HUDEP-2 (cell line): Measurements from ENCODE around the gene FCHSD1.
"Not testable (repeated sequence)": the region's sequence is repeated elsewhere in the genome, so short reads cannot be mapped to it uniquely, and the experiment has no call there.

Source experiments
- DNase-seq, 76 experiments: peaks; one replicate each; lab custom pipeline; 2025; ENCODE audit not compliant: unreplicated experiment in 76 of 76; lab: John Stamatoyannopoulos, UW

The FCHSD1 gene

GRCh38 chr5:141618030-141618803, 33.0 kb downstream of the FCHSD1 start:
- peak in 38 of 76 experiments; percentile 3 to 66 (median 28) for DNase-seq

- peak in 3 of 76 experiments; percentile 6 to 38 (median 20) for DNase-seq
Observed at GRCh38 chr5:141617682-141618029, 33.6 kb downstream of the FCHSD1 start.

GRCh38 chr5:141617128-141617527, 34.1 kb downstream of the FCHSD1 start:
- peak in 24 of 76 experiments; percentile 3 to 73 (median 33) for DNase-seq

GRCh38 chr5:141615991-141616720, 35.1 kb downstream of the FCHSD1 start:
- peak in 1 of 76 experiments; percentile 9 for DNase-seq

GRCh38 chr5:141613344-141613743, 37.9 kb downstream of the FCHSD1 start:
- no peak for DNase-seq

GRCh38 chr5:141611289-141611688, 39.9 kb downstream of the FCHSD1 start:
- DNase-seq, result no peak

- not testable (repeated sequence) for DNase-seq
Observed at GRCh38 chr5:141609921-141610320, 41.3 kb downstream of the FCHSD1 start.

- no peak for DNase-seq
Observed at GRCh38 chr5:141609044-141609443, 42.2 kb downstream of the FCHSD1 start.

GRCh38 chr5:141608557-141608956, 42.7 kb downstream of the FCHSD1 start:
- no peak for DNase-seq

- no peak for DNase-seq
Observed at GRCh38 chr5:141608046-141608445, 43.2 kb downstream of the FCHSD1 start.

GRCh38 chr5:141605523-141606277, 45.5 kb downstream of the FCHSD1 start:
- DNase-seq, result peak in 70 of 76 experiments; percentile 4 to 88 (median 63)

- peak in 45 of 76 experiments; percentile 1 to 67 (median 27) for DNase-seq
Observed at GRCh38 chr5:141603923-141604717, 47.1 kb downstream of the FCHSD1 start.

GRCh38 chr5:141602606-141603005, 48.6 kb downstream of the FCHSD1 start:
- no peak for DNase-seq

- DNase-seq, result no peak
Observed at GRCh38 chr5:141598391-141599345, 52.5 kb downstream of the FCHSD1 start.

GRCh38 chr5:141597814-141598213, 53.4 kb downstream of the FCHSD1 start:
- no peak for DNase-seq

- DNase-seq, result no peak
Observed at GRCh38 chr5:141597394-141597793, 53.8 kb downstream of the FCHSD1 start.

- DNase-seq, result no peak
Observed at GRCh38 chr5:141596867-141597266, 54.4 kb downstream of the FCHSD1 start.

- no peak for DNase-seq
Observed at GRCh38 chr5:141590127-141590526, 61.1 kb downstream of the FCHSD1 start.
